HepG2 (cell line): Measurements from ENCODE around the gene MRRF. TPM values are rescaled to one million over a fixed set of nuclear protein-coding genes. Genes with fewer than 3 reads are reported as not detected.
A peak's percentile ranks its signal among the peaks of the same experiment; 100 is the strongest.

Experiments
- ATF1 ChIP-seq: IDR thresholded peaks from 2 replicates; pipeline ENCODE4 v1.6.1; 2016; ENCODE audit warnings: mild to moderate bottlenecking, control low read depth
- CBFB ChIP-seq: sonication (generic); formaldehyde crosslinking; IDR thresholded peaks from 2 replicates; pipeline ENCODE4 v1.4.0; 2020; ENCODE audit warnings: missing genetic modification reagents
- EED ChIP-seq: sonication (generic); formaldehyde crosslinking; IDR thresholded peaks from 2 replicates; pipeline ENCODE4 v1.5.0; 2020; ENCODE audit warnings: mild to moderate bottlenecking, missing genetic modification reagents
- FOXP1 ChIP-seq, 2 experiments: fragments of 450-650 bp in 1 of 2; IDR thresholded peaks; 2 replicates each; pipeline ENCODE4 v1.6.1; 2017 to 2018; ENCODE audit warnings: antibody characterized with exemption in 1 of 2
- PCBP2 ChIP-seq: fragments of 200-400 bp; formaldehyde crosslinking; optimal IDR thresholded peaks from 2 replicates; pipeline ENCODE3; 2018; ENCODE audit warnings: low read length, low read depth; ENCODE audit not compliant: poor library complexity, severe bottlenecking
- ZBTB20 ChIP-seq: sonication (generic); formaldehyde crosslinking; IDR thresholded peaks from 2 replicates; pipeline ENCODE4 v1.8.1; 2023; ENCODE audit warnings: missing genetic modification reagents, low read depth, mild to moderate bottlenecking, borderline replicate concordance
- ZC3H13 ChIP-seq: sonication (generic); formaldehyde crosslinking; IDR thresholded peaks from 2 replicates; pipeline ENCODE4 v1.8.1; 2023; ENCODE audit warnings: mild to moderate bottlenecking, missing genetic modification reagents, moderate library complexity
- ZFP41 ChIP-seq: sonication (generic); formaldehyde crosslinking; IDR thresholded peaks from 2 replicates; pipeline ENCODE4 v1.4.0; 2020; ENCODE audit warnings: mild to moderate bottlenecking, missing genetic modification reagents, borderline replicate concordance
- ZNF24 ChIP-seq: fragments of 450-650 bp; IDR thresholded peaks from 2 replicates; pipeline ENCODE4 v1.6.1; 2017; ENCODE audit warnings: antibody characterized with exemption, mild to moderate bottlenecking
- ZNF333 ChIP-seq: sonication (generic); formaldehyde crosslinking; IDR thresholded peaks from 2 replicates; pipeline ENCODE4 v1.4.0; 2020; ENCODE audit warnings: mild to moderate bottlenecking, missing genetic modification reagents, borderline replicate concordance
- ZNF607 ChIP-seq: sonication (generic); formaldehyde crosslinking; IDR thresholded peaks from 2 replicates; pipeline ENCODE4 v1.5.1; 2020; ENCODE audit warnings: missing genetic modification reagents, mild to moderate bottlenecking, borderline replicate concordance
- polyA plus RNA-seq, 8 experiments: library from polyadenylated mRNA; depleted of rRNA in 3 of 8; stranded (reverse) in 7 of 8; unstranded in 1 of 8; fragments of >200 nt; fragmentation: Illumina TruSeq in 4 of 8; extraction: Trizol in 4 of 8; gene quantifications; 2 replicates each; pipeline versions ENCODE4 v1.2.1 to v1.2.3, GENCODE V29; 2011 to 2016; ENCODE audit warnings: low read depth in 4 of 8, missing spikeins in 1 of 8, mixed read lengths in 1 of 8; ENCODE audit not compliant: insufficient read depth in 1 of 8
- total RNA-seq, 5 experiments: library from RNA; depleted of rRNA; stranded (reverse); fragments of >200 nt; fragmentation: Illumina TruSeq; extraction: Trizol; gene quantifications; 2 replicates each; pipeline ENCODE4 v1.2.3, GENCODE V29; 2016; ENCODE audit warnings: low read depth in 1 of 5
- TF ChIP-seq, protein P1 (sequence below): sonication (generic); formaldehyde crosslinking; IDR thresholded peaks from 2 replicates; pipeline ENCODE4 v1.4.0; 2020; ENCODE audit warnings: missing genetic modification reagents
- TF ChIP-seq, protein P2 (sequence below): sonication (generic); formaldehyde crosslinking; IDR thresholded peaks from one replicate; pipeline ENCODE4 v1.5.1; 2020; ENCODE audit warnings: mild to moderate bottlenecking, missing genetic modification reagents; ENCODE audit errors: not compliant biosample characterization
- TF ChIP-seq, protein P3 (sequence below): sonication (generic); formaldehyde crosslinking; conservative IDR thresholded peaks from 2 replicates; pipeline ENCODE4 v1.4.0; 2020; ENCODE audit warnings: missing genetic modification reagents
- TF ChIP-seq, protein P4 (sequence below): sonication (generic); formaldehyde crosslinking; IDR thresholded peaks from 2 replicates; pipeline ENCODE4 v1.5.0; 2020; ENCODE audit warnings: missing genetic modification reagents

MRRF gene
- total and polyA plus RNA-seq, 2 of the 13 experiments (the other 11 are each of a cell fraction or from before 2014, with no cell fraction given), result 37.3 to 44.3 TPM

DNA sequence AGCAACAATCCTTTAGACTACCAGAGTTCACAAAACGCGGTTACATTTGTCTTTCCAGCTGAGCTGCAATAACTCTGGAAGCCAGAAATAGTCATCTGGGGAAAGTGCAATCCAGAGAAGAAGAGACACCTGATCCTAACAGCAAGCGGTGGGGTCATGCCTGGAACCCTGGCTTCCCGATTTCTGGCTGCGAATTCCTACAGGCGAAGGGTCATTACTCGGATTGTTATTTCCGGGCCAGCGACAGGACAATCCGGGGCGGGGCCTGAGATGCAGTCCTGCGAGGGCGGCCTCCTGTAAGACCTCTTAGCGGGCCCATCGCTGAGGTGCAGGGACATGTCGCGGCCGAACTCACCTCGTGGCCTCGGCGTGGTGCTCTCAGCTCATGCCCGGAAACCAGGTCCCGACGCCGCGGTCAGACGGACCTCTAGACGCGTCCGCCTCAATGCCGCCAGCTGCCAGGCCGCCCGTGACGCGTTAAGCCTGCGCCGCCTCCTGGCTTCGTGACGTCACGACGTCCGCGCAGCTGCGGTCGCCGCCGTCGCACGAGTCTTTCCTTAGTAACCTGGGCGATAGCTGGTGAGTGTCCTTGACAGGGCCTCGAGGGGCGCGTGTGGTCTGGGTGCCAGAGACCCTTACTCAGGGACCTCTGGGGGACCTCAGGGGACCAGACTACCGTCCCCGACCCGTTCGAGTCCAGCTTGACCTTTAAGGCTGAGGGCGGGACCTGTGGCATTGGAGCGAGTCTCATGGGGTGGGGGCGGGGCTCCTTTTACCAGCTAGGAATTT, at the start of gene MRRF, which contains the start of gene RBM18 (continued):
- TF ChIP-seq ATF1 (CRISPR knock-in tag) (peak; percentile 97), PCBP2 (no peak), ZFP41 (CRISPR knock-in tag) (peak; percentile 96), ZNF333 (CRISPR knock-in tag) (peak; percentile 50; the same call in 1 of the 2 replicates), CBFB (CRISPR knock-in tag) (peak; percentile 95), EED (CRISPR knock-in tag) (peak; percentile 97), ZNF24 (no peak), ZBTB20 (peak; percentile 77; the same call in 1 of the 2 replicates), ZC3H13 (CRISPR knock-in tag) (0 out of 2 replicates have a peak, but pooled peaks have one; percentile 54), FOXP1 (IDR thresholded peaks at IDR 0.05) (no peak), FOXP1 (CRISPR knock-in tag; IDR thresholded peaks at IDR 0.05) (peak; percentile 13; the same call in 1 of the 2 replicates), ZNF607 (CRISPR knock-in tag) (peak; percentile 98)
- TF ChIP-seq, protein P1, sequence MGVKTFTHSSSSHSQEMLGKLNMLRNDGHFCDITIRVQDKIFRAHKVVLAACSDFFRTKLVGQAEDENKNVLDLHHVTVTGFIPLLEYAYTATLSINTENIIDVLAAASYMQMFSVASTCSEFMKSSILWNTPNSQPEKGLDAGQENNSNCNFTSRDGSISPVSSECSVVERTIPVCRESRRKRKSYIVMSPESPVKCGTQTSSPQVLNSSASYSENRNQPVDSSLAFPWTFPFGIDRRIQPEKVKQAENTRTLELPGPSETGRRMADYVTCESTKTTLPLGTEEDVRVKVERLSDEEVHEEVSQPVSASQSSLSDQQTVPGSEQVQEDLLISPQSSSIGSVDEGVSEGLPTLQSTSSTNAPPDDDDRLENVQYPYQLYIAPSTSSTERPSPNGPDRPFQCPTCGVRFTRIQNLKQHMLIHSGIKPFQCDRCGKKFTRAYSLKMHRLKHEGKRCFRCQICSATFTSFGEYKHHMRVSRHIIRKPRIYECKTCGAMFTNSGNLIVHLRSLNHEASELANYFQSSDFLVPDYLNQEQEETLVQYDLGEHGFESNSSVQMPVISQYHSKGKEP (CRISPR knock-in tag), result 0 out of 2 replicates have a peak, but pooled peaks have one; percentile 21
- TF ChIP-seq, protein P2, sequence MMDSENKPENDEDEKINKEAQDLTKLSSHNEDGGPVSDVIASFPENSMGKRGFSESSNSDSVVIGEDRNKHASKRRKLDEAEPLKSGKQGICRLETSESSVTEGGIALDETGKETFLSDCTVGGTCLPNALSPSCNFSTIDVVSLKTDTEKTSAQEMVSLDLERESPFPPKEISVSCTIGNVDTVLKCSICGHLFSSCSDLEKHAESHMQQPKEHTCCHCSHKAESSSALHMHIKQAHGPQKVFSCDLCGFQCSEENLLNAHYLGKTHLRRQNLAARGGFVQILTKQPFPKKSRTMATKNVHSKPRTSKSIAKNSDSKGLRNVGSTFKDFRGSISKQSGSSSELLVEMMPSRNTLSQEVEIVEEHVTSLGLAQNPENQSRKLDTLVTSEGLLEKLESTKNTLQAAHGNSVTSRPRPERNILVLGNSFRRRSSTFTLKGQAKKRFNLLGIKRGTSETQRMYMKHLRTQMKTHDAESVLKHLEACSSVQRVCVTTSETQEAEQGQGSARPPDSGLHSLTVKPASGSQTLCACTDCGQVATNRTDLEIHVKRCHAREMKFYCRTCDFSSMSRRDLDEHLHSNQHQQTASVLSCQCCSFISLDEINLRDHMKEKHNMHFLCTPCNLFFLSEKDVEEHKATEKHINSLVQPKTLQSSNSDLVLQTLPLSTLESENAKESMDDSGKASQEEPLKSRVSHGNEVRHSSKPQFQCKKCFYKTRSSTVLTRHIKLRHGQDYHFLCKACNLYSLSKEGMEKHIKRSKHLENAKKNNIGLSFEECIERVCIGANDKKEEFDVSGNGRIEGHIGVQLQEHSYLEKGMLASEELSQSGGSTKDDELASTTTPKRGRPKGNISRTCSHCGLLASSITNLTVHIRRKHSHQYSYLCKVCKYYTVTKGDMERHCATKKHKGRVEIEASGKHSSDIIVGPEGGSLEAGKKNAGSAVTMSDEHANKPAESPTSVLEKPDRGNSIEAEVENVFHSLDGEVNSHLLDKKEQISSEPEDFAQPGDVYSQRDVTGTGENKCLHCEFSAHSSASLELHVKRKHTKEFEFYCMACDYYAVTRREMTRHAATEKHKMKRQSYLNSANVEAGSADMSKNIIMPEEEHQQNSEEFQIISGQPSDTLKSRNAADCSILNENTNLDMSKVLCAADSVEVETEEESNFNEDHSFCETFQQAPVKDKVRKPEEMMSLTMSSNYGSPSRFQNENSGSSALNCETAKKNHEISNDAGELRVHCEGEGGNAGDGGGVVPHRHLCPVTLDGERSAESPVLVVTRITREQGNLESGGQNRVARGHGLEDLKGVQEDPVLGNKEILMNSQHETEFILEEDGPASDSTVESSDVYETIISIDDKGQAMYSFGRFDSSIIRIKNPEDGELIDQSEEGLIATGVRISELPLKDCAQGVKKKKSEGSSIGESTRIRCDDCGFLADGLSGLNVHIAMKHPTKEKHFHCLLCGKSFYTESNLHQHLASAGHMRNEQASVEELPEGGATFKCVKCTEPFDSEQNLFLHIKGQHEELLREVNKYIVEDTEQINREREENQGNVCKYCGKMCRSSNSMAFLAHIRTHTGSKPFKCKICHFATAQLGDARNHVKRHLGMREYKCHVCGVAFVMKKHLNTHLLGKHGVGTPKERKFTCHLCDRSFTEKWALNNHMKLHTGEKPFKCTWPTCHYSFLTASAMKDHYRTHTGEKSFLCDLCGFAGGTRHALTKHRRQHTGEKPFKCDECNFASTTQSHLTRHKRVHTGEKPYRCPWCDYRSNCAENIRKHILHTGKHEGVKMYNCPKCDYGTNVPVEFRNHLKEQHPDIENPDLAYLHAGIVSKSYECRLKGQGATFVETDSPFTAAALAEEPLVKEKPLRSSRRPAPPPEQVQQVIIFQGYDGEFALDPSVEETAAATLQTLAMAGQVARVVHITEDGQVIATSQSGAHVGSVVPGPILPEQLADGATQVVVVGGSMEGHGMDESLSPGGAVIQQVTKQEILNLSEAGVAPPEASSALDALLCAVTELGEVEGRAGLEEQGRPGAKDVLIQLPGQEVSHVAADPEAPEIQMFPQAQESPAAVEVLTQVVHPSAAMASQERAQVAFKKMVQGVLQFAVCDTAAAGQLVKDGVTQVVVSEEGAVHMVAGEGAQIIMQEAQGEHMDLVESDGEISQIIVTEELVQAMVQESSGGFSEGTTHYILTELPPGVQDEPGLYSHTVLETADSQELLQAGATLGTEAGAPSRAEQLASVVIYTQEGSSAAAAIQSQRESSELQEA (CRISPR knock-in tag), result no peak
- TF ChIP-seq, protein P3, sequence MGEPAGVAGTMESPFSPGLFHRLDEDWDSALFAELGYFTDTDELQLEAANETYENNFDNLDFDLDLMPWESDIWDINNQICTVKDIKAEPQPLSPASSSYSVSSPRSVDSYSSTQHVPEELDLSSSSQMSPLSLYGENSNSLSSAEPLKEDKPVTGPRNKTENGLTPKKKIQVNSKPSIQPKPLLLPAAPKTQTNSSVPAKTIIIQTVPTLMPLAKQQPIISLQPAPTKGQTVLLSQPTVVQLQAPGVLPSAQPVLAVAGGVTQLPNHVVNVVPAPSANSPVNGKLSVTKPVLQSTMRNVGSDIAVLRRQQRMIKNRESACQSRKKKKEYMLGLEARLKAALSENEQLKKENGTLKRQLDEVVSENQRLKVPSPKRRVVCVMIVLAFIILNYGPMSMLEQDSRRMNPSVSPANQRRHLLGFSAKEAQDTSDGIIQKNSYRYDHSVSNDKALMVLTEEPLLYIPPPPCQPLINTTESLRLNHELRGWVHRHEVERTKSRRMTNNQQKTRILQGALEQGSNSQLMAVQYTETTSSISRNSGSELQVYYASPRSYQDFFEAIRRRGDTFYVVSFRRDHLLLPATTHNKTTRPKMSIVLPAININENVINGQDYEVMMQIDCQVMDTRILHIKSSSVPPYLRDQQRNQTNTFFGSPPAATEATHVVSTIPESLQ, result no peak
- TF ChIP-seq, protein P4, sequence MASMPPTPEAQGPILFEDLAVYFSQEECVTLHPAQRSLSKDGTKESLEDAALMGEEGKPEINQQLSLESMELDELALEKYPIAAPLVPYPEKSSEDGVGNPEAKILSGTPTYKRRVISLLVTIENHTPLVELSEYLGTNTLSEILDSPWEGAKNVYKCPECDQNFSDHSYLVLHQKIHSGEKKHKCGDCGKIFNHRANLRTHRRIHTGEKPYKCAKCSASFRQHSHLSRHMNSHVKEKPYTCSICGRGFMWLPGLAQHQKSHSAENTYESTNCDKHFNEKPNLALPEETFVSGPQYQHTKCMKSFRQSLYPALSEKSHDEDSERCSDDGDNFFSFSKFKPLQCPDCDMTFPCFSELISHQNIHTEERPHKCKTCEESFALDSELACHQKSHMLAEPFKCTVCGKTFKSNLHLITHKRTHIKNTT (CRISPR knock-in tag), result no peak
